HepG2 (cell line): ENCODE results near the gene NNAT. TPM values are rescaled to one million over a fixed set of nuclear protein-coding genes. Genes with fewer than 3 reads are reported as not detected.

Experiments used
- ATAC-seq: fragments of 200-7000 bp; cut with Tn5 transposase; 3 replicates; pipeline ENCODE4 v1.9.1; 2020; ENCODE audit warnings: mild to moderate bottlenecking, moderate library complexity
- BruUV-seq: library from RNA; stranded (reverse); fragments of 400-500 nt; replicated peaks from 2 replicates; lab custom pipeline; 2021; lab: Mats Ljungman, UMichigan
- CTCF ChIA-PET: fragments of 300-600 bp; formaldehyde crosslinking; extraction: SDS; loops from one replicate; lab custom pipeline; 2021; ENCODE audit warnings: low total read pairs, inconsistent platforms, low intra/inter-chr PET ratio; lab: Yijun Ruan, JAX
- POLR2A ChIA-PET: fragments of 350-600 bp; sonication (Branson Sonifier 250); formaldehyde crosslinking; loops from one replicate; lab custom pipeline; 2020; ENCODE audit warnings: antibody characterized with exemption, inconsistent platforms; lab: Yijun Ruan, JAX
- DNase-seq: peaks from one replicate; pipeline ENCODE4 v3.0.0-alpha.2; 2015; ENCODE audit warnings: low spot score
- FAIRE-seq: peaks from 3 replicates; lab custom pipeline; 2011; peaks lifted over from hg19 to GRCh38; lab: Jason Lieb, UNC
- H2AFZ ChIP-seq: one replicate; pipeline ENCODE4 v1.6.1; 2011; ENCODE audit warnings: low read length, inconsistent platforms
- H3K27ac ChIP-seq: fragments of 300-600 bp; 3 replicates; pipeline ENCODE4 v1.8.0; 2011; ENCODE audit warnings: mixed run types, mild to moderate bottlenecking, mixed read lengths, low read length, inconsistent platforms; ENCODE audit not compliant: insufficient read depth; ENCODE audit errors: extremely low read length
- H3K27me3 ChIP-seq, 2 experiments: fragments of 200-600 bp in 1 of 2; 2 replicates in 1 of 2; 3 replicates in 1 of 2; pipeline versions ENCODE4 v1.6.0 to v1.8.0; 2011; ENCODE audit warnings: low read length in 2 of 2, mild to moderate bottlenecking in 2 of 2, moderate library complexity in 2 of 2, inconsistent platforms in 1 of 2; ENCODE audit not compliant: insufficient read depth in 2 of 2, control insufficient read depth in 1 of 2
- H3K36me3 ChIP-seq, 2 experiments: fragments of 200-600 bp in 1 of 2; replicated peaks in 1 of 2; 2 replicates in 1 of 2; 3 replicates in 1 of 2; pipeline versions ENCODE4 v1.5.1 to v1.8.0; 2011; ENCODE audit warnings: low read length in 2 of 2, inconsistent platforms in 1 of 2; ENCODE audit not compliant: insufficient read depth in 2 of 2, control insufficient read depth in 1 of 2
- H3K4me1 ChIP-seq: 2 replicates; pipeline ENCODE4 v1.5.1; 2012; ENCODE audit warnings: low read length, inconsistent platforms; ENCODE audit not compliant: insufficient read depth
- H3K4me2 ChIP-seq: 2 replicates; pipeline ENCODE4 v1.6.0; 2011; ENCODE audit warnings: low read depth, low read length, inconsistent platforms
- H3K4me3 ChIP-seq, 3 experiments: fragments of 200-600 bp in 1 of 3; sonication (generic), shearing (Covaris generic) in 1 of 3; replicated peaks in 1 of 3; 2 replicates each; pipeline ENCODE4 v1.5.1; 2011 to 2016; ENCODE audit warnings: low read length in 3 of 3, inconsistent platforms in 2 of 3, low read depth in 2 of 3, mild to moderate bottlenecking in 2 of 3, control low read depth in 1 of 3, mixed read lengths in 1 of 3; ENCODE audit not compliant: insufficient read depth in 1 of 3
- H3K79me2 ChIP-seq: one replicate; pipeline ENCODE4 v1.6.1; 2011; ENCODE audit warnings: low read length, inconsistent platforms; ENCODE audit not compliant: insufficient read depth
- H3K9ac ChIP-seq: 2 replicates; pipeline ENCODE4 v1.6.0; 2011; ENCODE audit warnings: mild to moderate bottlenecking, low read depth, low read length, inconsistent platforms; ENCODE audit not compliant: insufficient read depth
- H3K9me3 ChIP-seq: 2 replicates; pipeline ENCODE4 v1.5.1; 2012; ENCODE audit warnings: mild to moderate bottlenecking, low read length
- H4K20me1 ChIP-seq: 2 replicates; pipeline ENCODE4 v1.6.0; 2011; ENCODE audit warnings: inconsistent platforms, mild to moderate bottlenecking, low read length, moderate library complexity; ENCODE audit not compliant: insufficient read depth
- ATF7-NPFF ChIP-seq: sonication (generic); formaldehyde crosslinking; IDR thresholded peaks from 2 replicates; pipeline ENCODE4 v1.8.1; 2023; ENCODE audit warnings: mild to moderate bottlenecking, low read depth, missing genetic modification reagents, moderate library complexity
- ELF4 ChIP-seq: sonication (generic); formaldehyde crosslinking; IDR thresholded peaks from 2 replicates; pipeline ENCODE4 v1.5.0; 2020; ENCODE audit warnings: missing genetic modification reagents, mild to moderate bottlenecking, moderate library complexity, borderline replicate concordance
- KDM2A ChIP-seq: sonication (generic); formaldehyde crosslinking; IDR thresholded peaks from 2 replicates; pipeline ENCODE4 v1.4.0; 2020; ENCODE audit warnings: low read depth, missing genetic modification reagents, borderline replicate concordance
- MED13 ChIP-seq: sonication (generic); formaldehyde crosslinking; IDR thresholded peaks from 2 replicates; pipeline ENCODE4 v1.5.0; 2020; ENCODE audit warnings: missing genetic modification reagents
- MYNN ChIP-seq: sonication (generic); formaldehyde crosslinking; IDR thresholded peaks from 2 replicates; pipeline ENCODE4 v1.4.0; 2020; ENCODE audit warnings: mild to moderate bottlenecking, low read depth, missing genetic modification reagents
- RAD51 ChIP-seq: fragments of 450-650 bp; IDR thresholded peaks from 2 replicates; pipeline ENCODE4 v1.6.1; 2016; ENCODE audit warnings: borderline replicate concordance
- SMC3 ChIP-seq: IDR thresholded peaks from 2 replicates; pipeline ENCODE4 v1.6.1; 2011; ENCODE audit warnings: low read length, improper control_type of control experiment
- STAG1 ChIP-seq: sonication (generic); formaldehyde crosslinking; IDR thresholded peaks from 2 replicates; pipeline ENCODE4 v1.4.0; 2020; ENCODE audit warnings: missing genetic modification reagents
- TAF15 ChIP-seq: fragments of 200-400 bp; formaldehyde crosslinking; IDR thresholded peaks from one replicate; pipeline ENCODE4 v1.6.1; 2018; ENCODE audit warnings: mild to moderate bottlenecking, low read depth, low read length; ENCODE audit not compliant: poor library complexity, severe bottlenecking
- ZBTB39 ChIP-seq: sonication (generic); formaldehyde crosslinking; IDR thresholded peaks from 2 replicates; pipeline ENCODE4 v1.5.0; 2020; ENCODE audit warnings: missing genetic modification reagents
- ZFP36 ChIP-seq: fragments of 150-350 bp; IDR thresholded peaks from 2 replicates; pipeline ENCODE4 v1.6.1; 2018; ENCODE audit warnings: borderline replicate concordance, low read length, low read depth; ENCODE audit not compliant: partially characterized antibody
- ZFYVE20 ChIP-seq: sonication (generic); formaldehyde crosslinking; IDR thresholded peaks from 2 replicates; pipeline ENCODE4 v1.8.0; 2023; ENCODE audit warnings: low read depth, mild to moderate bottlenecking, moderate library complexity, missing genetic modification reagents, borderline replicate concordance
- ZNF10 ChIP-seq: sonication (generic); formaldehyde crosslinking; IDR thresholded peaks from 2 replicates; pipeline ENCODE4 v1.4.0; 2020; ENCODE audit warnings: mild to moderate bottlenecking, low read depth, missing genetic modification reagents, borderline replicate concordance
- ZNF331 ChIP-seq: sonication (generic); formaldehyde crosslinking; IDR thresholded peaks from 2 replicates; pipeline ENCODE4 v1.4.0; 2020; ENCODE audit warnings: missing genetic modification reagents
- ZNF775 ChIP-seq: sonication (generic); formaldehyde crosslinking; IDR thresholded peaks from 2 replicates; pipeline ENCODE4 v1.4.0; 2020; ENCODE audit warnings: missing genetic modification reagents, mild to moderate bottlenecking, moderate library complexity, borderline replicate concordance
- WGBS: methylation state at CpG from one replicate; pipeline ENCODE4 v1.1.6; 2017; ENCODE audit warnings: low lambda C conversion rate; 5-methylcytosine and 5-hydroxymethylcytosine counted together
- in situ Hi-C: cut with HindIII; loops from 2 replicates; pipeline ENCODE4 v1.10.0; 2017; ENCODE audit warnings: low pct_unique_long_range_greater_than_20kb; ENCODE audit not compliant: extremely low pct_ligation_motif_present
- intact Hi-C: fragments of 100-400 bp; cut with micrococcal nuclease; formaldehyde crosslinking; loops from one replicate; pipeline ENCODE4 v1.10.0; 2022; ENCODE audit not compliant: unreplicated experiment
- polyA plus RNA-seq, 8 experiments: library from polyadenylated mRNA; depleted of rRNA in 3 of 8; stranded (reverse) in 7 of 8; unstranded in 1 of 8; fragments of >200 nt; fragmentation: Illumina TruSeq in 4 of 8; extraction: Trizol in 4 of 8; gene quantifications; 2 replicates each; pipeline versions ENCODE4 v1.2.1 to v1.2.3, GENCODE V29; 2011 to 2016; ENCODE audit warnings: low read depth in 4 of 8, missing spikeins in 1 of 8, mixed read lengths in 1 of 8; ENCODE audit not compliant: insufficient read depth in 1 of 8
- total RNA-seq, 5 experiments: library from RNA; depleted of rRNA; stranded (reverse); fragments of >200 nt; fragmentation: Illumina TruSeq; extraction: Trizol; gene quantifications; 2 replicates each; pipeline ENCODE4 v1.2.3, GENCODE V29; 2016; ENCODE audit warnings: low read depth in 1 of 5

Gene NNAT
- total and polyA plus RNA-seq, 2 of the 13 experiments (the other 11 are each of a cell fraction or from before 2014, with no cell fraction given): not detected

- FAIRE-seq (no peak), ATAC-seq (no peak)
- POLR2A ChIA-PET: no interaction called here
- Histone ChIP-seq H3K36me3 (no peaks in the 10 kb centered on the region), H3K27ac (no peak overlapping the region), H3K4me2 (no peak overlapping the region), H3K79me2 (no peaks in the 10 kb centered on the region), H2AFZ (no peak overlapping the region), H3K27me3 (no peaks in the 10 kb centered on the region), H4K20me1 (no peaks in the 10 kb centered on the region), H3K4me1 (no peaks in the 10 kb centered on the region)
- in situ Hi-C loops: no loop called here
- no peak for TF ChIP-seq ZNF10 (CRISPR knock-in tag)
- peak; percentile 96 for TF ChIP-seq ZNF331
- TF ChIP-seq, all 625 proteins: peak for 1
- CTCF ChIA-PET: no interaction called here
- BruUV-seq: no TSS peak
- H3K9me3 ChIP-seq: no peaks in the 10 kb centered on the region
- H3K4me3 ChIP-seq: no peak overlapping the region
- DNase-seq: no peak
- no peak overlapping the region for H3K9ac ChIP-seq
- WGBS: 90% methylated on average over 6 of the region's 6 CpGs
- intact Hi-C loops: no loop called here
Observed at GRCh38 chr20:37492096-37492625, 28.9 kb upstream of the NNAT start.

GRCh38 chr20:37492945-37493344, 28.1 kb upstream of the NNAT start:
- 32% methylated on average over 2 of the region's 2 CpGs for WGBS
- peak; percentile 54 for ATAC-seq
- BruUV-seq: no TSS peak
- in situ Hi-C loops (no loop called here), intact Hi-C loops (no loop called here)
- DNase-seq: no peak
- Histone ChIP-seq H3K9ac (no peak overlapping the region), H3K27ac (no peak overlapping the region), H3K4me1 (no peaks in the 10 kb centered on the region), H3K27me3 (no peaks in the 10 kb centered on the region), H3K36me3 (no peaks in the 10 kb centered on the region), H4K20me1 (no peaks in the 10 kb centered on the region), H3K79me2 (no peaks in the 10 kb centered on the region), H3K9me3 (no peaks in the 10 kb centered on the region), H3K4me3 (no peak overlapping the region), H3K4me2 (no peak overlapping the region), H2AFZ (no peak overlapping the region)
- ChIA-PET POLR2A (interaction anchor here (0.9 kb wide), 1 partner anchor 12 kb away, joined by 4 read pairs; no protein-coding TSS in a partner anchor), CTCF (no interaction called here)
- peak; percentile 43 for FAIRE-seq
- TF ChIP-seq ZNF775 (CRISPR knock-in tag) (no peak), KDM2A (CRISPR knock-in tag) (no peak), ELF4 (CRISPR knock-in tag) (no peak), SMC3 (peak; percentile 35; the same call in 1 of the 2 replicates), TAF15 (no peak), MED13 (no peak), ZBTB39 (no peak), ATF7-NPFF (CRISPR knock-in tag) (no peak), ZFYVE20 (CRISPR knock-in tag) (no peak), MYNN (CRISPR knock-in tag) (no peak), RAD51 (no peak), ZFP36 (no peak), STAG1 (CRISPR knock-in tag) (peak; percentile 37)
